ENCODE data around the gene ZNF407.

Gene ZNF407

DNA sequence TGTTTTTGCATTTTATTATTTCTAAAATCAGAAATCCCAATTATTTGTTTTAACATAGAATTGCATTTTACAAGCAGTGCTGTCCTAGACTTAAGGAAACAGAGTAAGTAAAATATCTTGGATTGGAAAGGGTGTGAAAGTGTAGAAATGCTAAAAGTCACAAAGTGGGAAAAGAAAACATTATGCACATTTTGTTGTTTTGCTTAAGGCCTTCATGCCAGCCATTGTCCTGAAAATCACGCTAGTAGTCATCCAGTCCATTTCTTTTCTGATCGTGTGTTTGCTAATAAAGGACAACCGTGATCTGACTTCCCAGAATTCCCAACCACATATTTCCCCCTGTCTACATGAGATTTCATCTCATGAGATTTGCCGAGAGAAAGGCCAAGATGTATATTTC is 412.2 kb downstream of the ZNF407 start:
- no peak for DNase-seq (ENCODE audit: low read depth)

DNA sequence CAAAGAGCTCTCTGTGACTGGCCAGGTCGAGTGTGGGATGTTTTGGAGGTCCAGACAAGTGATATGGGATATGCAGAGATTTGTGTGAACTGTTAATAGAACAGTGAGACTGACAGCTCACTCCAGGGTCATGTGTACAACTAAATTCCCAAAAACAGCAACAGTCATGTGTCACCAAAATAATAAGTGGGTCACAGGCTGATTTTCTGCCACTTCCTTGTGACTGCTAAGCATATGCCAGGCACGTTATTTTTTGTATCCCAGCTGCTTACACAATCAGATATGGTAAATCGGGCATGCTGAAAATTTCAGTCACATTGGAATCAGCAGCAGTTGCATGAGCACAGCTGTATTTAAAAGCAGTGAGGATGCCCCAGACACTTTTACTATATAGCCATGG is 412.6 kb downstream of the ZNF407 start:
- DNase-seq (ENCODE audit: low read depth): no peak

DNA sequence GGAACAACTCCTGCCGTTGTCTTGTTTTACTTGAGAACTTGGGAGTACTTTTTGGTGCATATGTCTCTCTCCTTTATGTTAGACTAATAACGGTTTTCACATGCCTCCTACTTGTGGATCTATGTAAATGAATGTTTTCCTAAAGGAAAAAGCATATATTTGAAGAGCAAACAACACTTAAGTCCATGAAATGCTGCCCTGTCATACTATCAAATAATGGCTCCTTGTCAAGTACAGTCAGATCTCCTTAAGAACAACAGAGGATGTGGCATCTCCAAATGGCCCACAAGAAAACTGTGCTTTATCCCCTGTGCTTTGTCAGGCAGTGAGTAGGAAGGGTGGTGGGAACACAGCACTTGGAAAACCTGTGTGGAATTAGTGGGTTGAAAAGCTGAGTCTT is 413.0 kb downstream of the ZNF407 start:
- no peak for DNase-seq (ENCODE audit: low read depth)

DNA sequence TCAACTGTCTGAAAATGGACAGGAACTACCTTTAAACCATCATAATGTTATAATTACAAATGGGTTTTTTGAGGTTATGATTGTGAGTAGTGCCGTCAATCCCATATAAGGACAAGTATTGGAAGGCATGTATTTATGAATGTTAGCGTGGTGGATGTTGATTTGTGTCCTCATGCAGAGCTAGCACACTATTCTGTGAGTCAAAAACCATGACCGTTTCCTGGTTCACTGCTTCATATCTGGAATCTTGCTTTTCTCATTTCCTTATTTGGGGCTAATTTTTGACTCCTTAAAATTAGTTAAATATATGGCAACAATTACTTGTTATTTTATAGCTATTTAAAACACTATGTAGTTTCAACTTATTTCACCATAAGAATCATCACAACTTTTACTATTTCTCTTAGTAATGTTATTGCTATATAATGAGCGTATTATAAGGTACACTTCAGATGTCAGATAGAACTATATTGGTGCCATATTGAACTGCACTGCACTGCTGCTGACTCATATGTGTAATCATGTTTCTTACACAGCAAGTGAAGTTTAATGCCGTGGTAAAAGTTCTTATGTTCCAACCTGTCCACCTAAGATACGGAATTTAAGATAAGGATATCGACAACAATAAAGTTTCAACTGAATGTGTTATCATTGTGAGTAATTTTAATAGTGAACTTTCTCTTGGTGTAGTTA is 418.5 kb downstream of the ZNF407 start:
- no peak for DNase-seq (ENCODE audit: low read depth)

DNA sequence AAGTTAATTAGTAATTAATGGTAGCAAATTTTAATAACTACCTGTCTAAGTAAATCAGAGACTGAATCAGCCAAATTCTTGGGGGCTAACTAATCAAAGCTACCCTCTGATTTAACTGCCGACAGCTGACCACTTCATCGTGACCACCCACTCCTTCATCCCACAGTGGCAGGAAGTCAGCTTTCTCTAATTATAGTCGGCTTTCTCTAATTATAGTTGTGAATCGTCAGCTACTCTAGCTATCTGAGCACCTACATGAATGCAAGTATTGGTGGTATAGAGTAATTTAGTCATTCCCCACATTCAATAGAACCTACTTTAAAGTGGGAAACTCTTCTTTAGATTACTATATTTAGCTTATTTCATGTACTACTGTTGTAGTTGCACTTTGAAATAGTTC is 425.8 kb downstream of the ZNF407 start:
- DNase-seq (ENCODE audit: low read depth): no peak

DNA sequence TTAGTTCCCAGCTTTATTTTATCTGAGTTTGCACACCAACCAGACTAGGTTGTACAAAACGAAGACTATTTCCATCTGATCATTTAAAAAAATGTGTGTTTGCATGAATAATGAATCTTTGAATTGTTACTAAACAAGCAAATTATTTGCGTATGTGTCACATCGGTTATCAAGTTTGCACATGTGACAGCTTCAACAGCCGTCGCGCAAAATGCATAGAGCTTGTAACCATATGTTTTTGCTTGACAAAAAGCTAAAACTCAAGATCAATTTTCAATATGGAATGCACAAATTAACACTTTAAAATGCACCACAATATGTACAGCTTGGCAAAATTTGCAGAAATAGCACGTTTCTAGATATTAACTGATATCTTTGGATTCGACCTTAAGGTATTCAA is 427.2 kb downstream of the ZNF407 start:
- no peak for DNase-seq (ENCODE audit: low read depth)

DNA sequence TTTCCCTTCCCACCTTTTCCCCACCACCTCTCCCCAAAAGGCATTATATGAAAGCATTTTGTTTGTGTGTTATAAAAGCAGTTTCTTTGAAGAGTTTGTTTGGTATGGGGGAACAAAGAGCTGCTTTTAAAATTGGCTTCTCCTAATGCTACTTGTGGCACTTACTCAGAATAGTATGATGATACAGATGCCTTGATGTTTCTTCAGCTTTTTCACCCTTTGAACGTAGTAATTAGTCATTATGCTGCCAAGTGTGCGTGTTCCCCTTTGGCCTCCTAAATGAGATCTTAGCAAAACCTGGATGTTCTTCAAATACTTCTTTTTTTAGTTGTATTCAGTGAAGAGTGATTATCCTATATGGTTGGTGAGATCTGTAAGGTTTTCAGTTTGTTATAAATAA is 427.9 kb downstream of the ZNF407 start:
- no peak for DNase-seq (ENCODE audit: low read depth)

DNA sequence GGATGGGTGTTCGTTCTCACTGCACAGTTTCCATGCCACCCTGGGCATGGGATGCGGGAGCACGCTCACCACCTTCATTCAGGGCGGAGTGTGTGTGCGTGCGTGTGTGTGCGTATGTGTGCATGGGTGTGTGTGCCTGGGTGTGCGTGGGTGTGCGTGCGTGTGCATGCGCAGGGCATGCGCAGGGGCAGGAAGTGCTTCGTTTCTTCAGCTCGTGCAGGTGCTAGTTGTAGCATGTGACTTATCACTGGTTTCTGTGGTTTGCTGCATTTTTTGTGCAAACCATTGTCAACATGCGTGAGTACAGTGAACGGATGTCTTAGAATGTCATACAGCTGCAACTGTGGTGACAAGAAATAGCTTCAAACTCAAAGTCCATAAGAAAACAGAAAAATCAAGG is 431.8 kb downstream of the ZNF407 start:
- DNase-seq (ENCODE audit: low read depth): no peak

DNA sequence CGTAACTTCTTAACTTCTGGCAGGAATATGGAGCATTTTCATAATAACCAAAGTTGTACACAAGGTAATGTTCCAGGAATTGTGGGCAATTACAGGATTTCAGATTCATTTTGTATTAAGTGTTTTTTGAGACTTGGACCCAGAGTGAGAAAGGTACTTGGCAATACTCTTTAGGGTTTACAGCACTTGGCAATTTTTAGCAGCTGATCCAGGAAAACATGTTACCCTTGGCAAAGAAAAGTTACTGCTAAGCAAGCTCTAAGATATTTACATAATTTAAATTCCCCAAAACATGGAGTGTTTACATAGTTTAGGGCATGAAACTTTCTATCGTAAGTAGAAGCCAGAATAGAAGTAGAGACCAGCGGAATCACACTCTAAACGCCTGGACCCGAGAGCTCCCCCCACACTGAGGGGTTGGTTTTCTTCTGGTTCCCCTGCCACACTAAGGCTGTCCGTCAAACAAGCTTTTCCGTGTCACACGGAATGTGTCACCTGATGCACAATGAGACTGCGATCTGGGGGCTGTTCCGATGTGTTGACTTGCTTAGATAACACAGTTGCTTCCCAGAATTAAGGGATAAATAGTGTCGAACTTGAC is 434.1 kb downstream of the ZNF407 start:
- DNase-seq (ENCODE audit: low read depth): no peak

DNA sequence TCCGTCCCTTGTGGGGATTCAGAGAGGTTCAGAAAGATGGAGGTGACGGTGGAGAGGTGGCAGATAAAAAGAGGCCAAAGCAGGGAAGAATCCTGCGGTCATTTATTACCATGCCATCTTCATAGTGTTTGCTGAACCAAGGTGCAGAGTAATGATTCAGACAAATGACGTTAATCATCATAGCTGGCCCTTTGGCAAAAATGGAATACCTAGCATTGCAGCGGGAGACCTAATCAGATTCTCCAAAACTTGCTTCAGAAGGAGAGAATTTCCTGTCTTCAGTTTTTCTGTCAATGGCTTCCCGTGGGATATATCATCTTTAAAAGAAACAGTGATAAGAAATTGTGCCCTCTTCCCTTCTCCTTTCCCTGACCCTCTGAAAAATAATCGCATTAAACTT is 435.8 kb downstream of the ZNF407 start:
- DNase-seq (ENCODE audit: low read depth): no peak

DNA sequence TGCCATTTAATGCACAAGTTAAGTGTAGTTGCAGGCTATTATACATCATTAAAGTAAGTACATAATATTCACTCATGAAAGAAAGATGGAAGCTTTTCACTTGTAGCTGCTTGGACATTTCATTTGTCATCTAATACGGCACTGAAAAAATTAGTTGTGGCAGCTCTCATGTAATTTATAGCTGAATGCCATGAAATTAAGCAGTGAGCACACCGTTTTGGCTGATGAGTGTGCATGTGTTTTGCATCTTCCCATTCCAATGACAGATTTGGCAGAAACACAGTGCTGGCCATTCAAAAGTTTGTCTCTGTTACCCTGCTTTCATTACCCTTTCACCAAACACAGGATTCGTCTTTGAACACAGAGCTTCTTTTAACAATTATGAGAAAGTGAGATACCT is 437.3 kb downstream of the ZNF407 start:
- no peak for DNase-seq (ENCODE audit: low read depth)

DNA sequence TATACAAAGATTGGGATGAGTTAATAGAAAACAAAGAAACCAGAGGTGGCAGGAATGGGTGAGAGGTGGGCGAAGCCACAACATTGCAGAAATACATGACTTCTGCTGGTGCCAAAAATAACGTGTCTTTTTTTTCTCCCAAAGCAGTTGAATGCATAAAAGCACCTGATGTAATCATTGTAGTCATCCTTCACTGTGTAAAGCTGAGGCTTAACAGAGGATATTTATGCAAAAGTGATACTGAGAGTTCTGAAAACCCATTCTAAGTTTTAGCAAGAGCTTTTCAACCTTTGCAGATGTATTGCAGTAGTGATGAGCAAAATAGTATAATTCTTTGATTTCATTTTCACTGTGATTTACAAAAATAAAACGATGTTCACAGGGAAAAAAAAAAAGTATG is 438.3 kb downstream of the ZNF407 start:
- DNase-seq (ENCODE audit: low read depth): no peak

DNA sequence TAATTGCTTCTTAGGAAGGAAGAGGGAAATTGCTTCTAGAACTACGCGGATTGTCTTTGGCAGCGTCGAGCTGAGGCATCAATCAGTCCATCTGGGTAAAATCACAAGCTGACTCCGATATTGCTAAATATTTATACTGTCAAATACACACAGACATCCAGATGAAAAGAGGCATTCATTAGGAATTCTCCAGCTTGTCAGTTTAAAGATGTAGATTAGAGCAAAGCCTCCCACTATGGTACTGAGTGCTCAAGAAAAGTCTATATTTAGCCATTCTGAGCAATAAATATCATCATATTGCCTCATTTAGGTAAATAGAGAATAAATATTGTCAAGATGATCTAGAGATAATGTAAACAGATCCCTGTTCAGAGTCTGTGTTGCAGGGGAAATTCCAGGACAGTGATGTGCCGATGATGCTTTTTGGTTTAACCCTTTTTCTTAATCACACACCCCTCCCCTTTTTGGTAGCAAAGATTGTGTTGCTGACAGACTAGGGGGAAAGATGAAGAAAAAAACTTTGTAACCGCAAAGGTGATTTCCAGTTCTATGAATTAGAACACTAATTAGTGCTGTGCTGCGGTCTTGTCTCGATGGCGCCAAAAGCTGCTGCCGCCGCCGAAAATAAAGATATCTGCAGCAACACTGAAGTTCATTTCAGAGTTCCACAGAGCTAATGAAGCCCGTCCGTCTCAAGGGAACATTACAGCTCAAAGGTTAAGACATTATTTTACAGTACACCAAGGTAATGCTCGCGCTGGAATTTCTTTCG is 439.4 kb downstream of the ZNF407 start:
- peak; percentile 11 for DNase-seq (ENCODE audit: low read depth)

DNA sequence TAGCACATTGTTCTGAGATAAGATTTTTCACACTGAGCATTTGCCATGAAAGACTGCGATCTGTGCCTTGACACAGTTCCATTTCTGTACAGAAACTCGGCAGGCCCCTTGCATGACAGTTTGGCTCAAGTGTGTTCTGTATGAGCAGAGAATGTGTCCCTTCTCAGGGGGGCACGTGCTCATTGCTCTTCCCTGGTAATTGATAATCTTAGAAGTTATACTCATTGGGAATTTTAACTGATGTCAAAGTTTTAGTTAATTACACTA is 440.0 kb downstream of the ZNF407 start:
- no peak for DNase-seq (ENCODE audit: low read depth)

DNA sequence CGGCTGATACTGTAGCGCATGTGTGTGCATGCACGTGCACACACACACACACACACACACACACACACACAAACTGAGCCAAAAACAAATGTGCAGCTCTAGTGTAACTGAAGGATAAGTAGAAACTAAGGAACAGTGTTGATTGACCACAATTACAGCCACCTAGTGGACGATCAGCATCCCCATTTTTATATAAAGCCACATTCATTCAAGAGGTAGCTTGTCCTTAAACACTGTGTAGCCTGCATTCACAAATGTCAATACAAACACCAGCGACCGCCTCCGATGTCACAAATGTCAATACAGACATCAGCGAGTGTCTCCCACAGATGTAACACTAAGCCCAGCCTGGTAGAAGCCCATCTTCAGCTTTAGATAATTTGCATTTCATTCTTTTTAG is 443.9 kb downstream of the ZNF407 start:
- DNase-seq (ENCODE audit: low read depth): peak; percentile 34

DNA sequence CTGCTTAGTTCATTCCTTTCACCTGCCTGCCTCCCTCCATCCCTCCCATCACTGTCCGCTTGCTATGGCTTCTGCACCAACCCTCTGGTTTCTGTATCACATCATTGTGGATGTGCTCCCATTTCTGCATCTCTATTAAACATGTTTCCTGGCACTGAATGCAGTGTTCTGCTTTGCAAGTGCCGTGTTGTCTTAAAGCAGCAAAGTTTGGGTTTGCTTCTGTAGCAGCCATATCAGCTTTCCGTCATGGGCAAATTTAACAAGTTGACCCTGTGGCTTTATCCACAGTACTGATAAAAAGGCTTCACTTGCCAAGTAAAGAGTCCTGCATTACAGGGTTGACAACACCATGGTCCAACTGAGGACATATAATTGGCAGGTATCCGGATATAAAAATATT is 445.8 kb downstream of the ZNF407 start:
- no peak for DNase-seq (ENCODE audit: low read depth)

DNA sequence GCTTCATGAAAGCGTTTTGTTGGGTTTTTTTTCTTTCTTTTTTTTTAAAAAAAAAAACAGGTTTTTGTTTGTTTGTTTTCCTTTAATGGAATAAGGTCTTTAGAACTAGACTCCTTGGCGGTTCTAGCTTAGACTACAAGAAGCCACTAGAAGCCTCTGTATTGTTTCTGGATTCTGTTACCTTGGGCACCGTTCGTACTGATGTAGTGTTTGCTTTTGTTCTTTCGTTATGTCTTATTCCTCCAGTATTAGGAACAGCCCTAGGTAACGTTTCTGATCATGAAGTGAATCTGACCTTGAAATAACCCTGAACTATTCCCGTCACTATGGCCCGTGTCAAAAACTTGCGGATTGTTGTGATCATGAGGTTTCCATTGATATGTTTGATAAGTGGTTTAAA is 446.6 kb downstream of the ZNF407 start:
- no peak for DNase-seq (ENCODE audit: low read depth)

DNA sequence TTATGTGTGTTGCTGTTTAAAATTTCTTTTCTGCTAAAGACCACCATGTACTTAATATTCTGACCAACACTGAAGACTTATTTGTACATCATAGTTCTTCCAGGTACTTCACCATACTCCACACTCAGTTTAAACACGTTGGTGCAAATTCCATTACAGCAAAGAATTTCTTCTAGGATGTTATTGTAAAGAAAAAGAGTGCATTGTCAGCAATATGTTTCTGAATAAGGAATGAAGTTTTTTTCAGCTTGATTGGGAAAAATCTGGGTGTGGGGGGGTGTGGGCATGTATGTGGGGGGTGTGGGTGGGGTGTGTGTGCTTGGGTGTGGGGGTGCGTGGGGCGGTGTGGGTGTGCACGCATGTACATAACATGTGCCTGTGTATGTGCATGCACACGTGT is 447.1 kb downstream of the ZNF407 start:
- no peak for DNase-seq (ENCODE audit: low read depth)

DNA sequence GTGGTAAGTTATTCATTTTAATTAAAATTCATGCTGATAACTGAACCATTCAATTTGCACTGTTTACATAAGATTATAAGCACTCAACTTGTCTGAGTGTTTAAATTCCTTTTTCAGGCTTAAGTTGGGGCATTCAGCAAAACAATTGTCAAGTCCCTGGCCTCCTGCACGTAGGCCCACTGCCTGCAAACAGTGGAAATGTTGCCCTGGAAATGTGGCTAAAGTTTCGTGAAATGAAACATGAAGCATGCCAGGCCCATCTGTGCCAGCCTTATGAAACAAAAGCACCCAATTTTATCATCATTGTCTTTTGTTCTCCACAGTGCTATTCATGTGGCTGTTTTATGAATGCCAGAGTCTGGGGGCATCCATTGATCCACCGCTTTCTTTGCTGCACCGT is 447.6 kb downstream of the ZNF407 start:
- no peak for DNase-seq (ENCODE audit: low read depth)

DNA sequence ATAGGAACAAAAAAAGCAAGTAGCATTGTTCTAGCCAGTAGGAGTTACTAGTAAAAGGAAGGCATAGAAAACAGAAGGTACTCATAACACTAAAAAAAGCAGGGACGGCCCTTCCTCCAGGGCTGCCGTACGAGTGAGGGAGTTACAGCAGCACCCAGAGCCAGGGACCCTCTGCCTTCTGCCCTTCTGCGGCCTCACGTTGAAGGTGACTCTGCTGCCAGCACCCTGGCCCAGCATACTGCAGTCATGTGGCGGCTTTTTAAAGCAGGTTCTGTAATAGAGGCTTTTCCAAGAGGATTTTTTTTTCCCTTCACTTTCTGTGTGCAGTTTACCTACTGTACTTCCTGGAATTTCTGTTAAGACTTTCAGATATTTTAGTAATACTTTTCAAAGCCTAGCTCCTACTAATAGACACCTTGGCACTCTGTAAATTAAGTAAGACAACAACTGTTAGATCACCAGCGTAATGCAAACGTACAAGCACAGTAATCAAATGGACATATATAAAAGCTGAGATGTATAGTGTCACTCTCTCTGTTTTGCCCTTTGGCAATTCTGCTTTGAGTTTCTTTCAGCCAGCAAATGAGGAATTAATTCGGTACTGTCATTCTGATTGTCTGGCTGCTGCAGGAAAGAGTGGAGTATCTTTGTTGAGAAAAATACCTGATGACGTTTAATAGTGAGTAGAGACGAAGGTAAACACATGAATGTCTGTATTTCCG is 449.7 kb downstream of the ZNF407 start:
- DNase-seq (ENCODE audit: low read depth): no peak

DNA sequence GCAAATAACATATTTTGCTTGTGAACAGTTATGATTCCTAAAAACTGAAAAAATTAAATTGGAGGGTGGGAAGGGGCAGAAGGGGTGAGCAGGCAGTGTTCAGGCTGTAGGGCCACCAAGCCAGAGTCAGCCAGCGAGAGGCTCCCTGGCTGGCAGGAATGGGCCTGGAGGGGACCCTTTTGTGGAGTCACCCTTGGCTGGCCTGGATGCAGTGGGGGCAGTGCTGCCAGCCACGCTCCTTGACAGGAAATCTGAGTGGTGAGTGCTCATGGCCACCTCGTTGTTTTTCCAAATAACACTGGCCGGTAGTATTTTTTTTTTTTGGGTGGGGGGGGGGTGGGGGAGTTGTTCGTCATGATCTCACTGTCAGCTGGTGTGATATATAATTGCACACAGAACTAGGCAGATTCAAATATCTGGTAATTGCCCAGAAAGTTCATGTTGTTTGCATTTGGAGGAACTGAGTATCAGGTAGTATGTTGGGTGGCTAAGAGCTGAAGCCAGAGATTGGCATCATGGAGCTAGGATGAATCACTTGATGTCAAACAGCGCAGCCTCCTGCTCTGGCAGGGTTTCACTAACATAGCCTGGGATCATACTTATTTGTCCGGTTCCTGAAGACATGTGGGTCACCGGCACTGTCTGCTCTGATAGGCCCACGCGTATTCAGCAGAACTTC is 451.2 kb downstream of the ZNF407 start:
- DNase-seq (ENCODE audit: low read depth): no peak

DNA sequence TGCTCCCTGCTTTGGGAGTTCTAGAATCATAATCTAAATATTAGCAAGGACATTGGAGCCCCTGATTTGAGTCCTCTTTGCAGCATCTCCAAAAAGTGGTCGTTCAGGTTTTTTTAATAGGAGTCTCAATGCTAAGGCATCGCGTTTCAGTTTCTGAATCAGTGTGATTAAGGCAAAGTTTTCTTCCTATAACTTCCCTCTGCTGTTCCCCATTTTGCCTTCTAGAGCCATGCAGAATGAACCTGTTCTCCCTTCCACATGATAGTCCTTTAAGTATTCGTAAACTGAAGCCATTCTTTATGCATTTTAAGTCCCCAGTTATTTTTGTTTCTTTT is 451.8 kb downstream of the ZNF407 start:
- no peak for DNase-seq (ENCODE audit: low read depth)

DNA sequence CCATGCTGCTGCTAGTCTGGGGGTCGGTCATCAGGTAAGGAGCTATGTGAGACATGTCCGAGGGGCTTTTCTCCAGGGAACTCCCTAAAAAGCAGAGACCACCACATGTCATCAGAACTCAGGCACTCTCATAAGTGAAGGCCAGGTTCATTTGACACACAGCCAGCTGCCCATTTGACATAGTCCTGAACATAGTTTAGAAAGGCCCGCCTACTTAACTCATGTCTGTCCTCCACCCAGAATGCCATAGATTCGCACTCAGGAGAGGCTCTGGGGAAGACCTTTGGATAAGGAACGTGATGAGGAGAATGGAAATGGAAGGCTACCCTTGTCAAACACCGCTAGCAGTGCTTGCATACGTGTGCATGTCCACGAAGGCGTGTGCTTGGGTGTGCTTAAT is 454.1 kb downstream of the ZNF407 start:
- DNase-seq (ENCODE audit: low read depth): no peak
